CD4-positive, alpha-beta T cell treated with Interleukin-1 beta for 1 hour (primary cell): ENCODE data around the gene PARD3B.

Experiments used
- DNase-seq, 2 donors: peaks; one replicate each; pipeline ENCODE4 v3.0.0-alpha.2; 2020 to 2022

Gene PARD3B

GRCh38 chr2:204717591-204717990, 172.3 kb downstream of the PARD3B start:
- DNase-seq: no peak

GRCh38 chr2:204718607-204719006, 173.3 kb downstream of the PARD3B start:
- DNase-seq: no peak

GRCh38 chr2:204720874-204721273, 175.6 kb downstream of the PARD3B start:
- DNase-seq: no peak

DNA sequence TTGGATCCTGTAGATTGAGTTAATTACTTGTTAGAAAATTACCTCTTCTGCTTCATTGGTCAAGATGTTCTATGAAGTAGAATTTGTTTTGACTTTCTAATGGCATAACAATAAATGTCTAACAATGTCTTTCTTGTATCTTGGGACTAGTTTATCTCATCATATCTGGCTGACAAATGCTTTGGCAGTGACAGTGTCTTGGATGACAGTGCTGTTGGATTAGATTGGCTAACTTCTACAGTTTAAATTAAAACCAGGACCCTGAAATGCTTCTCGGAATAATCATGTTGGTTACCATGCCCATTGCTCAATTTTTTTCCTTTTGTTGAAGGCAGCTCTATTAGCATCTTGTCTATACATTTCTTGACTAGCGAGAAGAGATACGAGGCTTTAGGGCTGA, 176.9 kb downstream of the PARD3B start:
- DNase-seq: no peak

DNA sequence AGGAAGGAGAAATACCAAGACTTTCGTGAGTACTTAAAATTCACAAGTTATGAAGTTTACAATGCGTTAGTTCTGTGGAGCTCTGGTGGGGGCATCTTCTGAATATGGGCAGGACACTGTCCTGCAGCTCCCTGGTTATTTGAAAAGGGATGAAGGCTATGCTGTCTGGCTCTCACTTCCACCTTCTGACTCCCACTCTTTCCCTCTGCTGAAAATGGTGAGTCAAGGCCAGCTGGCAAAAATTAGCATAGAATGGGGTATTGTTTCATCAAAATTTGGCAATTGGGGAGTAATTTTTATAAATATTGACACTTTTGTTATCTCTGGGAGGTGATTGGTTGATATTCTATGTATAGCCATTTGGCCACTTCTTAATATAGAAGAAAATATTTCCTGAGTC, 177.4 kb downstream of the PARD3B start:
- no peak for DNase-seq

DNA sequence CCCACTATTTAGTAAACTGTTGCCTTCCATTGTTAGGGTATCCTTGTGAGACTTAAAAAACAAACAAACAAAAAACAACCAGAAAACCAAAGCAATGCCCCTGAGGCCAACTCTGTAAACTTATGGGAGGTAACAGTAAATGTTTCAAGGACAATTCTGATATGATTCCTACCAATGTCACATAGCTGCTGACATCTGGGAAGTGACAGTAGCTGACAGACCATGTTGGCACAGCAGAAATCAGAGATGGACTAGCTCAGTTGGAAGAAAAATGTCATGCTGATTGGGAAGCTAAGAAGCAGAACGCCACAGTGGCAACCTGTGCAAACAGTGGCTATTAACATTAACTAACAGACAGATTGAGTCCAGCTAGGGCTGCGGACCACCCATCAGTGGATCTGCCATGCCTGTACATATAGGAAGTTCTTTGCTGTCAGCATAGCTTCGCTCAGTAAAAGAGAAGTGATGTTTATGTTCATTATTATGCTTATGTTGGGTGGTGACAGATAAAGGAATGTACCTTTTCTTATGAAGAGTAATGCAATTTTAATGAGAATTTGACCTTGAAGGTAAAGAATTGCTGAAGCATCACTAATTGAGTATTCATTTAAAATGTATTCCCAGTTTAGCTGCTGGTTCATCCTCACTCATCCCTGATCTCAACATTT, 180.6 kb downstream of the PARD3B start:
- no peak for DNase-seq

GRCh38 chr2:204726831-204727230, 181.6 kb downstream of the PARD3B start:
- no peak for DNase-seq

GRCh38 chr2:204727368-204727767, 182.1 kb downstream of the PARD3B start:
- no peak for DNase-seq

GRCh38 chr2:204730603-204731002, 185.3 kb downstream of the PARD3B start:
- DNase-seq: no peak

- DNase-seq: no peak
Observed at GRCh38 chr2:204732019-204732418, 186.7 kb downstream of the PARD3B start.

DNA sequence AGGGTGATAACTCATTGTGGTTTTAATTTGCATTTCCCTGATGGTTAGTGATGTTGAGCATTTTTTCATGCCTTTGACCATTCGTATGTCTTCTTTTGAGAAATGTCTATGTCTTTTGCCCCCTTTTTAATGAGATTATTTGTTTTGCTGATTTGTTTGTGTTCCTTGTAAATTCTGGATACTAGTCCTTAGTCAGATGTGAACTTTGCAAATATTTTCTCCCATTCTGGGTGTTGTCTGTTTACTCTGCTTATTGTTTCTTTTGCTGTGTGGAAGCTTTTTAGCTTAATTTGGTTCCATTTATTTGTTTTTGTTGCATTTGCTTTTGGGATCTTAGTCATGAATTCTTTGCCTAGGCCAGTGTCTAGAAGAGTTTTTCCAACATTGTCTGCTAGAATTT, 192.0 kb downstream of the PARD3B start:
- no peak for DNase-seq

DNA sequence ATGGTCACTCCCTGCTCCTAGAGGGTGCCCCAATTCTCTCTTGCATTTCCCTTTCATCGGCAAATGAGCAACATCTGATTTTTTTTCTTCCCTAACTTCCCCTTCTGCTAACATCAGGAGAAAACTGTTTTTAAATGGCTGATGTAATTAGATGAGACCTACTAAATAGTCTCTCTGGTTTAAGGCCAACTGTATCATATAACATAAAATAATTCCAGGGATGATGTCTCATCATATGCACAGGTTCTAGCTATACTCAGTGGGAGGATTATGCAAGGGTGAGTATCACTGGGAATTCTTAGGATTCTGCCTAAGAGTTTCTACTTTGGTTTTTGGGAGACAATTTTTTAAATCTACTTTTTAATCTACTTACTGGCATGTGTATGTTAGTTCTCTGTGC, 193.4 kb downstream of the PARD3B start:
- no peak for DNase-seq

DNA sequence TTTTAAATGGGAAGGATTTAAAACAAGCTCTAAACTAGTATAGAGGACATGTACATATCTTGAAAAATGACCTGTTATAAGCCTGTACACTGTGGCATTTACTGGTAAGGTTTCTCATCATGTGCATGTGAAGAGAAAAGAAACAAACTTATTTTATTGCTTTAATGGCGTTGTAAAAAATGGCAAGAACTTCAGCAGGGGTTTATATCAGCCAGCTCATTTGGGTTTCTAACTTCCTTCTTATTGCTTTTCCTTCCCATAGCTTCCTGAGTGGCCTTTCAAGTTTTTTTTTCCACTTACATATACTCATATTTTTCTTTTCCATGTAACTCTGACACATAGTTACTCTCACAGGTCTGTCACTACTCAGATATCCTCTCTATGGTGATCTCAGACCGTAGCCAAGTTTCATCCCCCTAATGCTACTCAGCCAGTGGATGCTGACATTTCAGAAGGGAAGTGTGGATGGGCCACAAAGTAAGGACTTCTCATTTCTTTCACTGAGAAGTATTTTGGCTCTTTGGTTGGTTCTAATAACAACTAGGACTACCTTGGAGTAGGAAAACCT, 198.2 kb downstream of the PARD3B start:
- no peak for DNase-seq

DNA sequence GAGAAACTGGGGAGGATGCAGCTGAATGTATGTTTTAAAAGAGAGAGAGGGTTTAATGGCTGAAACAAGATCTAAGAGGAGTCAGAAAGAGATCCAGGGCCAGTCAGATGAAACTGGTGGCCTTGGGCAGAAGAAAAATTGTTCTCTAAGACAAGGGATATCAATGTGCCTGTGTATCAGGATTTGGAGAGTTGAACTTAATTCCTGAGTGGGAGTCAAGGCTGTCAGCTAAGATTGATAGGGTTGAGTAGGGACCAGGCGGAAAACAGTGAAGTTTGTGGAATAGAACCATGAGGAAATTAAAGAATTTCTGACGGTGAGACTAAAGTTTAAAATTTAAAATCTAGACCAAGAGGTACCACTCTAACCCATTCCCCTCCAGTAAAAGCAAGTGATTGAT, 199.2 kb downstream of the PARD3B start:
- no peak for DNase-seq

GRCh38 chr2:204748286-204748685, 203.0 kb downstream of the PARD3B start:
- DNase-seq: no peak

- no peak for DNase-seq
Observed at GRCh38 chr2:204749319-204749718, 204.0 kb downstream of the PARD3B start.

GRCh38 chr2:204750389-204750788, 205.1 kb downstream of the PARD3B start:
- DNase-seq: no peak

GRCh38 chr2:204751472-204751871, 206.2 kb downstream of the PARD3B start:
- no peak for DNase-seq

DNA sequence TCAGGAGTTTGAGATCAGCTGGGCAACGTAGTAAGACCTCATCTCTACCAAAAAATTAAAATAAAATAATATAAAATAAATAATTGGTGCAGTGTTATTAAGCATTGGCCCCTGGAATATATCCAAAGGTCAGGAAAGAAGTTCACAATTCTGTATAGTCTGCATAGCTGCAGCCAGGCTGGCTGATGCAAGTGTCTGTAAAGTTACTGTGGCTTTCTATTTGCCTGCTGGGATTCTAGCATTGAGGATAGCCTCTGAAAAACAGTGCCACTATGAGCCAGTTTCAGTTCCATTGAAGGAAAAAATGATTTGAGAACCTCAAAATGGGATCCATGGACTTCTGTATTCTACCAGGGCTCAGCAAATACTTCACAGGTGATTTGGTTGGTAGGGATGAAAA, 208.6 kb downstream of the PARD3B start:
- no peak for DNase-seq

DNA sequence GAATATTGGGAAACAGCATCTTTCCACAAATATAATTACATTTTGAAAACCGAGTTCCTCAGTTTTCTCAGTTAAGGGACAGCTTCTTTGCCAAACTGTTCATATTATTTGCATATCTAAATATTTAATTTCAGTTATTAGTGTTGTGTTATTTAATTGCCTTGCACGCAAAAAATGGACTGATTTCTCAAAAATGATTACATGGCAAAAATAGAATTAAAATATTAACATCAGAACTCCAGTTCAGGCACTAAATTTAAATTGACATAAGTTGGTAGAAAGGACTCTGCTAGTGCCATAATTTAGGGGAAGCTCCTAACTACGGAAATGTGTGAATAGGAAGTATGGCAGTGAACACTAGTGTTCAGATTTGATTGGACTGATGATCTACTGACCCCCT, 209.6 kb downstream of the PARD3B start:
- no peak for DNase-seq

DNA sequence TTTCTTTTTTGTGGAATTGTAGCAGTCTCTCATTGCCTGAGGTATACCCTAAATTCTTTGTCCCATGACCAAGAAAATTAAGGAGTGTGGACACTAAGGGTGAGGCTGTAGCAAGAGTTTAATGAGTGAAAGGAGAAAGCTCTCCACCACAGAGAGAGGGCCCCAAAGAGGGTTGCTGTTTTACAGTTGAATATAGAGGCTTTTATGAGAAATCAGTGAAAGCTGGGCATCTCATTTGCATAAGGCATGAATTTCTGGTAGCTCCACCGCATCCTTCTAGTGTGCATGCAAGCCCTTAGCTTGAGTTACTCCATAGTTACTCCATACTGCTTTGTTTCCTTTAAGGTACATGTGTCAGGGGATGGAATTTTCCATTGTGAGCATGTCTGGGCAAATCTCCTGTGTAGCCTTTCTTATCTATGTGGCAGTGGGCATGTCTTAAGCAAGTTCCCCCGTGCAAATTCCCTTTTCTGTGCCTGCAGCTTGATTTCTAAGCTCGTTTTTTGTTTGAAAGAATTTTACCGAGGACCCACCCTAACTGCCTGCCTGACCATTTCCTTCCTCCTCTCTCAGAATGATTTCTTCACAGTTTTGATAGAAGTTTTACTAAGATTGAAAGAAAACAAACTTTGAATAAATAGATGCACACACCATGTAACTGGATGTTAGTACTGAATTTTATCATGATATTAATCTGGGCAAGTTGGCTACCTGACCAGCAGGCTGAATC, 218.9 kb downstream of the PARD3B start:
- DNase-seq: no peak

GRCh38 chr2:204770735-204771134, 225.5 kb downstream of the PARD3B start:
- DNase-seq: no peak

- DNase-seq: no peak
Observed at GRCh38 chr2:204771721-204772120, 226.4 kb downstream of the PARD3B start.

DNA sequence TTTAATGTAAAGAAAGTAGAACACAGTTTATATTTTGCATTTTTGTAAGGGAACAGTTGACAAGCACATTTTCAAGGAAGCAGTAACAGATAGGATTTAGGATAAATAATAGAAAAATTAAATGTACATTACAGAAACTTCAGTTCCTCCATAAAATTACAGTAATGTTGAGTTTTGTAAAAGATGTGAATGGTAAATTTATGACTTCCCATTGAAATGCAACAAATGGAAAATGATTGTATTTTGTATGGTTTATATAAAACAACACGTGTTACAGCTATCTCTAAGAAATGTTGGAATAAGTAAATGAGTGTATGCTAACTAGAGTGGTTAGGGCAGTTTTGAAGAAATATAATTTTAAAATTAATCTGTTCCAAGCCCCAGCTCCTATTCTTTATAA, 227.3 kb downstream of the PARD3B start:
- DNase-seq: no peak

GRCh38 chr2:204775766-204776165, 230.5 kb downstream of the PARD3B start:
- DNase-seq: no peak
